Ramos (cell line): ENCODE measurements around the gene MBTPS2.
"Not testable (repeated sequence)": the region's sequence is repeated elsewhere in the genome, so short reads cannot be mapped to it uniquely, and the experiment has no call there.

Experiments used
- in situ Hi-C: fragments of 300-500 bp; cut with MboI; formaldehyde crosslinking; loops from one replicate; pipeline ENCODE4 v1.14.3; 2022; ENCODE audit warnings: low sequenced_read_pairs; ENCODE audit not compliant: unreplicated experiment

MBTPS2 gene

DNA sequence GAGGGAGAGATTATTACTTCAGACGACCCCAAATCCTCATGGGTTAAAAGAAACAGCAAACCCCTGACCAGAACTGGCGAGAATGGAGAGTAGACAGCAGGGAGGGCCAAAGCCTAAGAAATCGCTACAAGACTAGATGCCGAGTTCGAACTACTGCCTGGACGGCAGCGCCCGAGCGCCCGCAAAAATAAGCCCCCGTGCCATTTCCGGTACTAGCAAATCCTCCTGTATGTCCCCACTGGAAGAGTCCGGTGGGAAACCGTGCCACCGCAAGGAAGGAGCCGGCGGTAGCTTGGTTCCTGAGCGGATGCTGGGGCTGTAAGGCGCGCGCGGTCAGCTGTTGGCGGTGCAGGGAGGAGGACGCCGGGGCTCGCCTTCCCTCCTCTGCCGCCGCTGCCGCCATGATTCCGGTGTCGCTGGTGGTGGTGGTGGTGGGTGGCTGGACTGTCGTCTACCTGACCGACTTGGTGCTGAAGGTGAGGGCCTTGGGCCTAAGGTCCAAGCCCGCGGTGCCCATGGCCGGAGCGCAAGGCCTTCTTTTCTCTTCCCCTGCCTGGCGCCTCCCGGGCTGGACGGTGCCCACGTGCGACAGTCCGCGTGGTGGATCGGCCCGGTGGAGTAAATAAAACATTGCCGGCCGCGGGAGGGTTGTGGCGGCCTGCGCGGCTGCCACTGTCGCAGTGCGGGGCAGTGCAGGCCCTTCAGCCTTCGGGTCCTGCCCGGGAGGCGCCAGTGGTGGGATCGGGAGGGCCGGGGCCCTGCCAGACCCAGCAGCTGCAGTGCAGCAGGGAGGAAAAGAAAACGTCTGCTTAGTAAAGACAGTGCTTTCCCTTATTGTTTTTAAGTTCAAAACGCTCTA, at the start of gene MBTPS2:
Gene MBTPS2, plus strand, starts transcription at position 284 of the 859 bp plus-strand sequence. Its CDS starts 118 bp downstream, at position 402.
- in situ Hi-C loops, result no loop called here

DNA sequence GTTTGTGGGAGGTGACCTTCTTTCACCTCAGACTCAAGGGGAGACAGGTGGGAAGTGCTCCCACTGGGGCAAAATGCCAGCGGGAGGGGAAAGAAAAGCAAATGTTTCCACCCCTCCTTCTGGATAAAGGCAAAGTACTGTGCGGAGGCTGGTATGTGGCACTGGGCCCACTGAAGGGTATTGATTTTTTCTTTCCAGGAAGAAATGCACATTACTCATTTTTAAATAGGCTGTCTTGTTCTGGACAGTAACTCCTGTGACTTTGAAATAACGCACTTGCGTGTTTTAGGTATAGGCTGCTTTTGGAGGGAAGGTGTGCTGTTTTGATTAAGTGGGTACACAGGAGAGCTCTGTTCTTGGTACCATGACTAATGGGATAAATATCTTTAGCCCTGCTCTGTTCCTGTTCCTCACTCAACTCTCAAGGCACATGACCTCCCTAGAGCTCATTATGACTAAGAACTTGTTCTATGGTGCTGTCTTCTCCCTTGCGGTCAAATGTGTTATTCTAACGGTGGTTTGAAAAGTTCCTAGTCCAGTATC, 40.7 kb upstream of the MBTPS2 start:
- in situ Hi-C loops, result no loop called here

GRCh38 chrX:21799767-21800166, 39.6 kb upstream of the MBTPS2 start:
- in situ Hi-C loops, result no loop called here

DNA sequence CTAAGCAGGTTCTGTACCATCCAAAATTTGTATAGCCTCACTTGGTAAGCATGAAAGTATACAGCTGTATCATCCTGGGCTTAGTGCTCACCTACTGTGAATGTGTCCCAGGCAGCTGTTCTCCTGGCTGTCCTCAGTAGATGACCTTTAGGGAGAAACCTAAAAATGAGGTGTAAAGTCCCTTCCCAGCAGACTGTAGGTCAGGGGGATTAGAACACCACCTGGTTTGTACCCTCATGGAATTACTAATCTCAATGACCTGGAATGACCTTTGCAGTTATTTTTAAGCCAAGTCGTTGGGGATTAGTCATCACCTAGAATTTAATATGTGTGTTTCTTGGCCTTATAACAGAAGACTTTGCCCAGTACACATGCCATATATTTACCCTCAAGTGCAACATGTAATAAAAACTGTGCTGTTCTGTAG, 39.1 kb upstream of the MBTPS2 start:
- in situ Hi-C loops, result no loop called here

- in situ Hi-C loops, result no loop called here
Measured at GRCh38 chrX:21802054-21802670, 37.3 kb upstream of the MBTPS2 start.

GRCh38 chrX:21802839-21803238, 36.6 kb upstream of the MBTPS2 start:
- in situ Hi-C loops, result no loop called here

DNA sequence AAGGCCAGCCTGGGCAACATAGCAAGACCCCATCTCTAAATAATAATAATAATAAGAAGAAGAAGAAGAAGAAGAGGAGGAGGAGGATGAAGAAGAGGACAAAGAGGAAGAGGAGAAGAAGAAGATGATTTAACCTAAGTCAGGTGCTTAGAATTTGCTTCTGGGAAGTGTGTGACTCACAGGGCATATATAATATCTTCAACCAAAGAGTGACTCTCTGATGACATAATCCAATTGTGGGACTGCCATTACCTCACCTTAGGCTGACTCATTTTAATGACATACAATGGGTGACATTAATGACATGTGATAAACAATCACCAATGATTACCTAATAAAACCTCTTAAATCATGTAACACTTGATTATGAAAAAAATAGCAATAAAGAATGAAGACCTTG, 32.7 kb upstream of the MBTPS2 start:
- in situ Hi-C loops, result no loop called here

DNA sequence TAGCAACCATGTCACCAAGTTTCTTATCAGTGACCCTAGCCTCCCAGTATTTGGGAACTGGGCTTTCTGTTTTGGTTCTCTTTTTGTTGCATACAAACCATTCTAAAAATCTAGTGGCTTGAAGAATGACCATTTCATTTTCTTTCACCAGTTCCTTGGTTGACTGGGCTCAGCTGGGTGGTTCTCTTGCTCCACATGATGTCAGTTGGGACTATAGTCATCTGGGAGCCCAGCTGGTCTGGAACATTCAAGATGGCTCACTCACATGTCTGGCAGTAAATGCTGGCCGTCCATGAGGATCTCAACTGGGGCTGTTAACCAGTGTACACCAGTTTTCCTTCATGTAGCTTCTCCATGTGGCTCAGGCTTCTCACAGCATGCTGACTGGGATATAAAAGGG, 27.6 kb upstream of the MBTPS2 start:
- in situ Hi-C loops, result no loop called here

- in situ Hi-C loops, result no loop called here
Measured at GRCh38 chrX:21812628-21813027, 26.8 kb upstream of the MBTPS2 start.

DNA sequence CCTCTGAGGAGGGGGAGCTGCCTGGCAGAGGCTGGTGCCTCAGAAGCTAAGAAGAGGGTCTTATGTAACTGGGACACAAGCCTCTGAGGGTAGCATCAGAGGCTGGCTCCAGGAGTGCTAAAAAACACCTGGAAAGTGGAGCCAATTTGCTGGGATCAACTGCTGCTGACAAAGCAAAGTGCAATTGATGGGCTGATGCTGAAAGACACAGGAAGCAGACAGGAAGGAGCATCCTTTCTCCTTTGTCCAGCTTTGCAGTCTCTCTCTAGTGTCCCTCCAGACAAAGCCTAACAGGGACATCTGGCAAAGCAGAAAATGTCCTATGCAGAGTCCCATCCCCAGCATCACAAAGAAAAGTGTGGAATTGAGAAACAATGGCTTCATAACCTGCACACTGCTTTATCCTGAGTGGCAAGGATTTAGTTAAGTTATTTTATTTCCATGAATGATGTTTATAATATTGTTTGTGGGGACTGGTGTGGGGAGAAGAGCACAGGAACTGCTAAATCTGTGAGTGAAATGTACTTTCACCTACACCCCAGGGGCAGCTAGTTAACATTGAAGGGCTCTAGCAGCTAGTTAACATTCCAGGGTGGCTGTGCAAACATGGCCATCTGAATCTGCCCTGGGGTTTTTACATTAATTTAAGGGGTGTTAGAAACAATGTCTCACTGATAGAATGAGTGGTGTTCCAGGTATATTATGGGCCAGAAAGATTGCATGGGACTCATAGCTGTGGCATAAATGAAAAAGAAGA, 25.6 kb upstream of the MBTPS2 start:
- in situ Hi-C loops, result no loop called here

- in situ Hi-C loops, result no loop called here
Measured at GRCh38 chrX:21816136-21816535, 23.3 kb upstream of the MBTPS2 start.

DNA sequence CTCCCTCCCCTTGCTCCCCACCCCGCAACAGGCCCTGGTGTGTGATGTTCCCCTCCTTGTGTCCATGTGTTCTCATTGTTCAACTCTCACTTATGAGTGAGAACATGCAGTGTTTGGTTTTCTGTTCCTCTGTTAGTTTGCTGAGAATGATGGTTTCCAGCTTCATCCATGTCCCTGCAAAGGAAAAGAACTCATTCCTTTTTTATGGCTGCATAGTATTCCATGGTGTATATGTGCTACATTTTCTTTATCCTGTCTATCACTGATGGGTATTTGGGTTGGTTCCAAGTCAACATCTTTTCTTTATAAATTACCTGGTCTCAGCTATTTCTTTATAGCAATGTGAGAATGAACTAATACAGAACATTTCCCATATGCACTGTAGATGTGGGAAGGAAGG, 19.2 kb upstream of the MBTPS2 start:
- in situ Hi-C loops, result not testable (repeated sequence)

GRCh38 chrX:21821875-21822274, 17.5 kb upstream of the MBTPS2 start:
- in situ Hi-C loops, result no loop called here

GRCh38 chrX:21831496-21831895, 7.9 kb upstream of the MBTPS2 start:
- in situ Hi-C loops, result no loop called here

DNA sequence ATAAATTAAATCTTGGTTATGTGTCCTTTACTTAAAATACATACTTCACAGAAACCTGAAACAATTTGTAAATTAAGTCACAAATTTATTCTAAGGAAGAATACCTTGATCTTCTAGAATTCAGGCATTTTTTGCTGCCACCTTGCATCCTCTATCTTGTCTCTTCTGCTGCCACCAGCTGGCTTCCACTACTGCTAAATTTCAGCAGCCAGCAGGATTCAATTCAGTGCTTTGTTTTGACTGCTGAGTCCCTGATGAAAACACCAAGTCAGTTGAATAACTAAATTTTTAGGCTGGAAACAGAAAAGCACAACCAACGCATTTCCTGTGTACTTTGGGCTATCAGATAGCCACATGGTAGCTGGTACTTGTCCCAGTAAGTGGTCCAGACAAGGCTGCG, 2.4 kb upstream of the MBTPS2 start:
- in situ Hi-C loops, result no loop called here

GRCh38 chrX:21838937-21839333, 482 bp upstream of the MBTPS2 start:
- in situ Hi-C loops, result no loop called here

GRCh38 chrX:21840193-21840545, 752 bp downstream of the MBTPS2 start:
- in situ Hi-C loops, result no loop called here

DNA sequence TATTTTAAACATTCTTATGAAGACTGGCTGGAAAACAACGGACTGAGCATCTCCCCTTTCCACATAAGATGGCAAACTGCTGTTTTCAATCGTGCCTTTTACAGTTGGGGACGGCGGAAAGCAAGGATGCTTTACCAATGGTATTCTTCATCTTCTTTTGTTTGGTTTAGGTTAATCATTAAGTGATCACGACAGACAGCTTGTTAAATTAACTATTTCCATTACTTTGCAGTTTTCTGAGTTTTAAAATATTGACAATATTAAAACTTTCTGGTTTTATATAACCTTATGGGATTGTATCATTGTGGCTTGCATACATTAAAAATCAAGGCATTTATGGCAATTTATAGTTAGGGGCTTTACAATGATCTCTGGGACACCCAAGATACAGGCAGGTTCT, 3.8 kb downstream of the MBTPS2 start:
- in situ Hi-C loops, result no loop called here

DNA sequence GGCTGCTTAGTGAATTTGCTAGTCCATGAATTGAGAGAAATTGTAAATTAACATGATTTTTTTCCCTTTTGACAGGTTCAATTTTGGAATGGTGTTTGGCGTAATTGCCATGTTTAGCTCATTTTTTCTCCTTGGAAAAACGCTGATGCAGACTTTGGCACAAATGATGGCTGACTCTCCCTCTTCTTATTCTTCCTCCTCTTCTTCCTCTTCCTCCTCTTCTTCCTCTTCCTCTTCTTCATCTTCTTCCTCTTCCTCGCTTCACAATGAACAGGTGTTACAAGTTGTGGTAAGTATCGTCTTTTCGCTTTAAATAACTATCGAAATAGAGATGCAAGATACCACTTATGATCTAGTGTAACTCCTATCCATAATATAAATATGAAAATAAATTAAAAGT, 5.7 kb downstream of the MBTPS2 start:
- in situ Hi-C loops, result no loop called here

- in situ Hi-C loops, result no loop called here
Measured at GRCh38 chrX:21847342-21847741, 7.9 kb downstream of the MBTPS2 start.

GRCh38 chrX:21853578-21853977, 14.2 kb downstream of the MBTPS2 start:
- in situ Hi-C loops, result no loop called here
